AG04450 (cell line): ENCODE data around the gene HNRNPM. TPM values are rescaled to one million over a fixed set of nuclear protein-coding genes. Genes with fewer than 3 reads are reported as not detected.

Experiments
- CTCF ChIA-PET: fragments of 300-600, 350-600 bp; formaldehyde crosslinking; extraction: SDS; loops from one replicate; lab custom pipeline; 2022; ENCODE audit warnings: antibody characterized with exemption, inconsistent platforms; lab: Charles Lee
- POLR2A ChIA-PET: fragments of 350-600 bp; formaldehyde crosslinking; extraction: SDS; loops from one replicate; lab custom pipeline; 2021; ENCODE audit warnings: antibody characterized with exemption, inconsistent platforms; lab: Yijun Ruan, JAX
- DNase-seq: peaks from one replicate; pipeline ENCODE4 v3.0.0-alpha.2; 2011; ENCODE audit warnings: low read depth, low spot score
- H3K27ac ChIP-seq: one replicate; pipeline ENCODE4 v1.5.1; 2012; ENCODE audit warnings: low read depth, low read length, control low read depth
- H3K27me3 ChIP-seq: one replicate; pipeline ENCODE4 v1.6.0; 2012; ENCODE audit warnings: low read length; ENCODE audit not compliant: control insufficient read depth, insufficient read depth
- H3K4me3 ChIP-seq: 2 replicates; pipeline ENCODE4 v1.5.1; 2011; ENCODE audit warnings: mild to moderate bottlenecking, low read depth, low read length, control low read depth
- H3K9me3 ChIP-seq: 2 replicates; pipeline ENCODE4 v1.5.1; 2012; ENCODE audit warnings: low read length; ENCODE audit not compliant: control insufficient read depth, insufficient read depth
- CTCF ChIP-seq: IDR thresholded peaks from 2 replicates; pipeline ENCODE4 v1.5.1; 2011; ENCODE audit warnings: low read depth, low read length, control low read depth, inconsistent platforms
- polyA plus RNA-seq: library from polyadenylated mRNA; depleted of rRNA; stranded (reverse); fragments of >200 nt; gene quantifications from 2 replicates; pipeline ENCODE4 v1.2.3, GENCODE V29; 2011

Gene HNRNPM
- polyA plus RNA-seq, 1 experiment = 122 TPM

DNA sequence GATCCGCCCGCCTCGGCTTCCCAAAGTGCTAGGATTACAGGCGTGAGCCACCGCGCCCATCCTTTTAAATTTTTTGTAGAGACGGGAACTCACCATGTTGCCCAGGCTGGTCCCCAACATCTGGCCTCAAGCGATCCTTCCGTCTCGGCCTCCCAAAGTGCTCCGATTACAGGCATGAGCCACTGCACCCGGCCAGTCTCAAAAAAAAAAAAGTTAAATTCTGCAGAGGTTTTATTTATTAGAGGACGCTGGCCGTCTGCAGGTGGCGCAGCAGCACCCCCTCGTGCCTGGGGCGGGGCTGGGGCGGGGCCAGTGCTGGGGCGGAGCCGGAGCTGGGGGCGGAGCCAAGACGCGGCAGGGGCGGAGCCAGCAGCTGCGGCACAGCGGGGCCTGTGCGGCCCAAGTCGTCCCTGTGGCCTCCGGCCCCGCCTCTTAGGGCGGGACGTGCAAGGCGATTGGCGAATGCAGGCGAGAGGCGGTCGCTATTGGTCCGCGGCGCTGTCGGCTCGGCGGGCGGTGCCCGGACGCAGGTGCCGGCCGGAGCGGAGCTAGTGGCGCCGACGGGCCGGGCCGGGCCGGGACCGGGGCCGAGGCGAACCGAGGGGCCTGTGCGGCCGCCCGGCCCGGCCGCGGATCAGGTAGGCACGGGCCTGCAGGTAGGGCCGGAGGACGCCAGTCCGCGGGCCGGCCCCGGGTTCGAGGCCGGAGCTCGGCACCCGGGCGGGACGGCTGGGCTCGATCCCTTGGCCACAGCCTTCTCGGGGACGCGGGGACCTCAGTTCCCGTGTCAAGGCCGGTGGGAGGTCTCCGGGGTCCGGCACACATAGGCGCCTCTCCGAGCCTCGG, 31.8 kb upstream of the HNRNPM start, which contains the start of gene MARCHF2:
MARCHF2 (plus strand) TSS at position 523 of the 846 bp plus-strand sequence. CDS start 8,536 bp downstream, outside the sequence.
- no peak within 1 kb of the TSS for H3K27ac ChIP-seq
- peak; percentile 94 for DNase-seq
- peak; percentile 62 for TF ChIP-seq CTCF
- no peaks in the 10 kb centered on the region for H3K27me3 ChIP-seq
- ChIA-PET POLR2A (interaction anchor here (0.6 to 2.3 kb wide), 12 partner anchors 11 to 170 kb away, joined by 3 to 16 read pairs (median 4); partner anchors contain the start of genes HNRNPM, NDUFA7, RPS28 and ZNF414), CTCF (interaction anchor here (0.5 to 2.9 kb wide), 37 partner anchors 8 to 229 kb away, joined by 3 to 21 read pairs (median 4); partner anchors contain the start of genes MYO1F, RAB11B and ZNF414)
- H3K9me3 ChIP-seq = no peaks in the 10 kb centered on the region
- H3K4me3 ChIP-seq = peak within 1 kb of the TSS; percentile 68

GRCh38 chr19:8413629-8413995, 31.2 kb upstream of the HNRNPM start:
- no peak for DNase-seq
- H3K27ac ChIP-seq = no peak overlapping the region

GRCh38 chr19:8416796-8417195, 28.0 kb upstream of the HNRNPM start:
- CTCF ChIA-PET = interaction anchor here (0.7 kb wide), 1 partner anchor 60 kb away, joined by 5 read pairs; no protein-coding TSS in a partner anchor
- no peak overlapping the region for H3K4me3 ChIP-seq
- H3K27ac ChIP-seq = no peak overlapping the region
- DNase-seq = no peak
- TF ChIP-seq CTCF = no peak
- no peaks in the 10 kb centered on the region for H3K27me3 ChIP-seq
- no peaks in the 10 kb centered on the region; the same call in 1 of the 2 replicates for H3K9me3 ChIP-seq
- POLR2A ChIA-PET = interaction anchor here (0.6 kb wide), 4 partner anchors 67 to 1019 kb away, joined by 3 to 6 read pairs (median 4); no protein-coding TSS in a partner anchor

More at GRCh38 chr19:8413629-8413995, 31.2 kb upstream of the HNRNPM start:
- H3K27me3 ChIP-seq = no peaks in the 10 kb centered on the region
- peak overlapping the region; percentile 68 for H3K4me3 ChIP-seq
- no peak for TF ChIP-seq CTCF
- no peaks in the 10 kb centered on the region for H3K9me3 ChIP-seq
- ChIA-PET CTCF (interaction anchor here (0.6 to 2.9 kb wide), 30 partner anchors 9 to 228 kb away, joined by 3 to 21 read pairs (median 5); partner anchors contain the start of gene ZNF414), POLR2A (interaction anchor here (0.6 to 2.3 kb wide), 12 partner anchors 10 to 171 kb away, joined by 3 to 16 read pairs (median 4); partner anchors contain the start of genes HNRNPM, NDUFA7, RPS28 and ZNF414)

DNA sequence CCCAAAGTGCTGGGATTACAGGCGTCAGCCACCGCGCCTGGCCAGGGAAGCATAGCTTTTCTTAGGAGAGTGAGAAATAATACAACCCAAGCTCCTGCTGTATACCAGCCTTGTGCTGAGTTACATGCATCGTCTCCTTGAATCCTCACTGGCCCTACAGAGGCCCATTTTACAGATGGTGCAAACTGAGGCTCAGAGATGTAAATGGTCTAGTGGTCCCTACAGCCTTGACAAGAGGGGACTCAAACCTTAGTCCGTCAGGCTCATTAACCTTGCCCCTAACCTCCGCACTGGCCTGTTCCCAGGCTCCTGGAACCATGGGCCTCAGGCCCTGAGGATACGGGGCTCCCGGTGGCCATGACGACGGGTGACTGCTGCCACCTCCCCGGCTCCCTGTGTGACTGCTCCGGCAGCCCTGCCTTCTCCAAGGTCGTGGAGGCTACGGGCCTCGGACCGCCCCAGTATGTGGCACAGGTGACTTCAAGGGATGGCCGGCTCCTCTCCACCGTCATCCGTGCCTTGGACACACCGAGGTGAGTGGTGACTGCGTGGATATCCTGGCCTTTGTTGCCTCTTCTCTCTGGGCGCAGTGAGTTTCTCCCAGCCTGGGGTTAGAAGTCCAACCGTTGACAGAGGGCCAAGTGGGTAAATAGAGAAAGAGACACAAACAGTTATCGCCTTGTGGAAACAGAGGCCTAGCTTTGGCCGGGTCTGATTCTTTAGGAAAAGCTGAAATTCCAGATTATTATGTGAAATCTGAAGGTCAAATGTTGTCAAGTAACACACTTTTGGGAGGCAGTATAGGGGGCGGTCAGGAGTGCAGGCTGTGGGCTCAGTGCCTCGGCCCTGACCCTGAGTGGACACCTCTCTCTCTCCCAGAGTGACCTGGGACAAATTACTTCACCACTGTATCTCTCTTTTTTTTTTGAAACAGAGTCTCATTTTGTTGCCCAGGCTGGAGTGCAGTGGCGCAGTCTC, 23.0 kb upstream of the HNRNPM start:
- no peaks in the 10 kb centered on the region; the same call in 1 of the 2 replicates for H3K9me3 ChIP-seq
- H3K27ac ChIP-seq = no peak overlapping the region
- no peaks in the 10 kb centered on the region for H3K27me3 ChIP-seq
- H3K4me3 ChIP-seq = no peak overlapping the region
- CTCF ChIA-PET = interaction anchor here (1.0 to 1.4 kb wide), 2 partner anchors 9 to 158 kb away, joined by 4 to 6 read pairs; partner anchors contain the start of gene MARCHF2
- no peak for DNase-seq
- no peak for TF ChIP-seq CTCF
- POLR2A ChIA-PET = interaction anchor here (0.6 to 0.7 kb wide), 2 partner anchors 9 to 16 kb away, joined by 4 to 12 read pairs; no protein-coding TSS in a partner anchor
